Activated naive CD4-positive, alpha-beta T cell treated with anti-CD3 and anti-CD28 coated beads, Interleukin-2, amount 50 U/mL, for 24 hours (primary cell): ENCODE measurements around the gene PLAAT3.
"Not testable (repeated sequence)": the region's sequence is repeated elsewhere in the genome, so short reads cannot be mapped to it uniquely, and the experiment has no call there.

Source experiments
- H3K27ac Mint-ChIP-seq: one replicate; pipeline ENCODE4 v1.8.0; 2021; ENCODE audit warnings: mild to moderate bottlenecking, mixed read lengths
- H3K27me3 Mint-ChIP-seq: one replicate; pipeline ENCODE4 v1.8.0; 2021; ENCODE audit warnings: mixed read lengths
- H3K36me3 Mint-ChIP-seq: one replicate; pipeline ENCODE4 v1.8.0; 2021; ENCODE audit warnings: mixed read lengths
- H3K4me1 Mint-ChIP-seq: one replicate; pipeline ENCODE4 v1.8.0; 2021; ENCODE audit warnings: mixed read lengths
- H3K4me3 Mint-ChIP-seq: one replicate; pipeline ENCODE4 v1.8.0; 2021; ENCODE audit warnings: mild to moderate bottlenecking, mixed read lengths
- H3K9me3 Mint-ChIP-seq: one replicate; pipeline ENCODE4 v1.8.0; 2021; ENCODE audit warnings: mixed read lengths

The PLAAT3 gene

GRCh38 chr11:63590024-63590788 lies 24.0 kb downstream of the PLAAT3 start:
- Mint-ChIP-seq H3K36me3 (peaks cover 5% of the 10 kb centered on the region), H3K27me3 (no peaks in the 10 kb centered on the region), H3K27ac (no peak overlapping the region), H3K4me1 (no peaks in the 10 kb centered on the region), H3K4me3 (no peak overlapping the region), H3K9me3 (no peaks in the 10 kb centered on the region)

DNA sequence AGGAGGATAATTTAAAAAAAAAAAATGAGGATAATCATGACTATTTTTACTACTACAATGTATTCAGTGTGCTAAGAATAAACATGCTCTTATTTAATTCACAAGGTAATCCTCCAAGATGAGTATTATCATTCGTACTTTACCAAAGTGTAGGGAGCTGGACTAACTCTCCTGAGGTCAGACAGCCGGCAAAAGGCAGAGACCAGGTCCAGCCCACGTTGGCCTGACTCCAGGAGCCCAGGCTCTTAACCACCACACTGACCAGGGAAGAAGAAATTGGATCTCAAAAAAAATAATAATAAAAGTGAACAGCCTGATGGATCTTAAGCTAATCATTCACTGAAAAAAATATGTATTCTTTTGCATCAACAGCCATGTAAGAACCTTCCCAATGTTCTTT lies 25.2 kb downstream of the PLAAT3 start:
- H3K27ac Mint-ChIP-seq, result no peak overlapping the region
- H3K27me3 Mint-ChIP-seq, result no peaks in the 10 kb centered on the region
- H3K9me3 Mint-ChIP-seq, result no peaks in the 10 kb centered on the region
- peaks cover 4% of the 10 kb centered on the region for H3K36me3 Mint-ChIP-seq
- no peak overlapping the region for H3K4me3 Mint-ChIP-seq
- no peaks in the 10 kb centered on the region for H3K4me1 Mint-ChIP-seq

DNA sequence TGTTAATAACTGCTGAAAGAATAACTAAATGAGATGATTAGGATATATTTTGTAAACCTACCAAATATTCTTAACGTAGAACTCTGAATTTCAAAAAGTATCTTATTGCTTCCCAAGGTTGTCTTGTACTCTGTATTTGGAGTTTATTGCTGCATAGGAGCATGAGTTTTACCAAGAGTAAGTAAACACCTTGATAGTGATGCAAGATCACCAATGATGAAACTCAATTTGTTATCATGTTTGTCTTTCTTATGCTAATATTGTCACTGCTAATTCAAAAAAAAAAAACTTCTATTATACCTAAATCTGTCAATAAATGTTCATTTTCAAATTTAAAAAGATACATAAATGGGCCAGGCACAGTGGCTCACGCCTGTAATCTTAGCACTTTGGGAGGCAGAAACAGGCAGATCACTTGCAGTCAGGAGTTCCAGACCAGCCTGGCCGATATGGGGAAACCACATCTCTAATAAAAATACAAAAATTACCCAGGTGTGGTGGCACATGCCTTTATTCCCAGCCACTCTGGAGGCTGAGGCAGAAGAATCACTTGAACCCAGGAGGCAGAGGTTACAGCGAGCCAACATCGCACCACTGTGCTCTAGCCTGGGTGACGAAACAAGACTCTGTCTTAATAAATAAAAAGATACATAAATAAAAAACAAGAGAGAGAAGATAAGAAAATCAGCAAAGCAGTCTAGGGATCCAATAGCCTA lies 27.6 kb downstream of the PLAAT3 start:
- peaks cover 6% of the 10 kb centered on the region for H3K36me3 Mint-ChIP-seq
- H3K4me3 Mint-ChIP-seq, result no peak overlapping the region
- peaks cover 14% of the 10 kb centered on the region for H3K4me1 Mint-ChIP-seq
- H3K27ac Mint-ChIP-seq, result no peak overlapping the region
- H3K27me3 Mint-ChIP-seq, result no peaks in the 10 kb centered on the region
- no peaks in the 10 kb centered on the region for H3K9me3 Mint-ChIP-seq

DNA sequence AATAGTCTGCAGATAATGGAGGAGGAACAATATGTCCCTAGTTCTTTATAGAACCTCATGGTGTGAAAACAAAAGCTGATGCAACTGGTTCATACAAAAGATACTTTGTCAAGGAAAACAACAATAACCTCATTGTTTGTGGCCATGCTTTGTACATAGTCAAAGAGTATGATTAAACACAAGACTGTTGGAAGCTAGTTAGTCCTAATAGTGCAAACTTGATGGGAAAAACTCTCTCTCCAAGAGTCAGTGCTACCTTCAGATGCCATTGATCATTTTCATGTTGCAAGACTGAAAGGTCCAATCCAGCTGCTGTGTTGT lies 30.9 kb downstream of the PLAAT3 start:
- H3K4me1 Mint-ChIP-seq, result peaks cover 14% of the 10 kb centered on the region
- H3K4me3 Mint-ChIP-seq, result no peak overlapping the region
- H3K27ac Mint-ChIP-seq, result no peak overlapping the region
- H3K9me3 Mint-ChIP-seq, result peaks cover 5% of the 10 kb centered on the region
- H3K36me3 Mint-ChIP-seq, result peaks cover 12% of the 10 kb centered on the region
- no peaks in the 10 kb centered on the region for H3K27me3 Mint-ChIP-seq

GRCh38 chr11:63581224-63581623 lies 33.0 kb downstream of the PLAAT3 start:
- not testable (repeated sequence) for H3K27ac Mint-ChIP-seq, H3K27me3 Mint-ChIP-seq, H3K4me3 Mint-ChIP-seq

DNA sequence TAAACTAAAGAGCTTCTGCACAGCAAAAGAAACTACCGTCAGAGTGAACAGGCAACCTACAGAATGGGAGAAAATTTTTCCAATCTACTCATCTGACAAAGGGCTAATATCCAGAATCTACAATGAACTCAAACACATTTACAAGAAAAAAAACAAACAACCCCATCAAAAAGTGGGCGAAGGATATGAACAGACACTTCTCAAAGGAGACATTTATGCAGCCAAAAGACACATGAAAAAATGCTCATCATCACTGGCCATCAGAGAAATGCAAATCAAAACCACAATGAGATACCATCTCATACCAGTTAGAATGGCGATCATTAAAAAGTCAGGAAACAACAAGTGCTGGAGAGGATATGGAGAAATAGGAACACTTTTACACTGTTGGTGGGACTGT lies 35.4 kb downstream of the PLAAT3 start:
- H3K9me3 Mint-ChIP-seq, H3K27me3 Mint-ChIP-seq, H3K27ac Mint-ChIP-seq, H3K4me3 Mint-ChIP-seq: not testable (repeated sequence)
- Mint-ChIP-seq H3K36me3 (peaks cover 11% of the 10 kb centered on the region), H3K4me1 (peaks cover 32% of the 10 kb centered on the region)

More at GRCh38 chr11:63581224-63581623, 33.0 kb downstream of the PLAAT3 start:
- not testable (repeated sequence) for H3K9me3 Mint-ChIP-seq
- H3K4me1 Mint-ChIP-seq, result peaks cover 14% of the 10 kb centered on the region
- H3K36me3 Mint-ChIP-seq, result peaks cover 11% of the 10 kb centered on the region

DNA sequence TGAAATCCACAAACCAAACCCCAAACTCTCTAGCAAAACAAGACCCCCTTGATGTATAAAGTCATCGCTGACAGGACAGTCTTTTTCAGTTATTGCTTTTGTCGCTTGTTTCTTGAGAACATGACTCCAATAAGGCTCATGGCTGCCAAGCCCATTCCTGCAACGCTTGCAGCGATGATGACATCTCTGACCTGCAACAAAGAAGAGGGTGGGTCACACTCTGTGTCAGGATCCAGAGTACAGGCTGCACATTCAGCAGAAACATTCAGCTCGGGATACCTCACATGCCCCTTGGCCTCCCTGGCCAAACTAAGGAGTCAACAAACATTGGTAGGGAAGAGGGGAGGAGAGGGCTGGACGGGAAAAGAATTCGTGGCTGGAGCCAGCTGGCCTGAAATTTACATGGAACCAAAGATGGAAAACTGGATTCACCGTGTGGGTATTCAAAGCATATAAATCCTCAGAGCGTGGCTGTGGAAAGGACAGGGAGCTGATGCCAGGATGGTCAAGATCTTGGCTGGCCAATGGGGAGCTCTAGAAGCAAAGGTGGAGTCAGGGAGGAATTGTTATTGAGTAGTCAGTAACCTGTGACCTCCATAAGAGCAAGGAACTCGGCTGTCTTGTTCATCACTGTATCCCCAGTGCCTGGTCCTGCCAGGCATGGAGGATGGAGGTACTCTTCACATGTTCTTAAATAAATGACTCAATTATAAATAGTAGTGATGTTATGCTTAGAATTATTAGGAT lies 39.2 kb downstream of the PLAAT3 start:
- Mint-ChIP-seq H3K27me3 (no peaks in the 10 kb centered on the region), H3K4me1 (peaks cover 38% of the 10 kb centered on the region), H3K36me3 (peaks cover 5% of the 10 kb centered on the region), H3K27ac (peak overlapping the region; percentile 87), H3K9me3 (no peaks in the 10 kb centered on the region), H3K4me3 (peak overlapping the region; percentile 83)

- H3K4me3 Mint-ChIP-seq, result peak overlapping the region; percentile 83
Observed at GRCh38 chr11:63573881-63574855, 40.1 kb downstream of the PLAAT3 start.

GRCh38 chr11:63572026-63572688 lies 42.1 kb downstream of the PLAAT3 start:
- Mint-ChIP-seq H3K27ac (no peak overlapping the region), H3K4me1 (peaks cover 51% of the 10 kb centered on the region), H3K36me3 (no peaks in the 10 kb centered on the region), H3K27me3 (no peaks in the 10 kb centered on the region), H3K4me3 (no peak overlapping the region), H3K9me3 (no peaks in the 10 kb centered on the region)

More at GRCh38 chr11:63573881-63574855, 40.1 kb downstream of the PLAAT3 start:
- Mint-ChIP-seq H3K36me3 (peaks cover 5% of the 10 kb centered on the region), H3K27ac (peak overlapping the region; percentile 87), H3K27me3 (no peaks in the 10 kb centered on the region), H3K9me3 (no peaks in the 10 kb centered on the region), H3K4me1 (peaks cover 38% of the 10 kb centered on the region)

- Mint-ChIP-seq H3K9me3 (no peaks in the 10 kb centered on the region), H3K27me3 (no peaks in the 10 kb centered on the region), H3K27ac (no peak overlapping the region), H3K36me3 (no peaks in the 10 kb centered on the region), H3K4me1 (peaks cover 56% of the 10 kb centered on the region), H3K4me3 (no peak overlapping the region)
Observed at GRCh38 chr11:63569570-63569969, 44.7 kb downstream of the PLAAT3 start.

DNA sequence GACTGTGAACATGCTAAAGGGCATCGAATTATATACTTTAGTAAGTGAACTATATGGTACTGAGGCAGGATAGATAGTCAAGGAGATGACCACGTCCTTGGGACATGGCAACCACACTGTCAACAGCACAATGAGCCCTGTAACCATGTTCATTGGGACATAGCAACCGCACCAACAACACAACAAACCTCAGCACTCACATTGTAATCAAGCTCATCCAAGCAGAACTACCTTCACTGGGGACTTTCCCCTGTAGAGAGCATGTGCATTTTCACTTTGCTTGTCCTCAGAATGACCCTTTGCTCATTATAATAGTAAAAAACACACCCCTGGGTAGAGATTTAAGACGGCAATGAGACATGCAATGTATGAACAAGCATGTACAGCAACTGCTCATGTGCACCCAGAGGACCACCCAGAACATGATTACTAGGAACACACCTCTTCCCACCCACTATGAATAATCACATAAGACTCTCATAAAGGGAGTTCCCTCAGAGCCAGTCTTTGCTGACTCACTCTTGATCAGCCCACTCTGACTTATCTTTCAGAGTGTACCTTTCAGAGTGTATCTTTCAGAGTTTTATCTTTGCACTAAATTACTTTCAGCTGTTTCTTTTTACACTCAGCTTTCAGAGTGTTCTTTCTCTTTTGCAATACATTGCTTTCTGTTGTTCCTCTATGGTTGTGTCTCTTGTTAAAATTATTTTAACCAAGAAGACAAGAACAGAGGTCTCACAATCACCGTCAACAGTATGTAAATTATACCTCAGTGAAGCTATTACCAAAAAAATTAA lies 47.0 kb downstream of the PLAAT3 start:
- Mint-ChIP-seq H3K36me3 (no peaks in the 10 kb centered on the region), H3K4me1 (peaks cover 57% of the 10 kb centered on the region), H3K9me3 (no peaks in the 10 kb centered on the region), H3K27ac (peak overlapping the region; percentile 92), H3K4me3 (peak overlapping the region; percentile 57), H3K27me3 (no peaks in the 10 kb centered on the region)

DNA sequence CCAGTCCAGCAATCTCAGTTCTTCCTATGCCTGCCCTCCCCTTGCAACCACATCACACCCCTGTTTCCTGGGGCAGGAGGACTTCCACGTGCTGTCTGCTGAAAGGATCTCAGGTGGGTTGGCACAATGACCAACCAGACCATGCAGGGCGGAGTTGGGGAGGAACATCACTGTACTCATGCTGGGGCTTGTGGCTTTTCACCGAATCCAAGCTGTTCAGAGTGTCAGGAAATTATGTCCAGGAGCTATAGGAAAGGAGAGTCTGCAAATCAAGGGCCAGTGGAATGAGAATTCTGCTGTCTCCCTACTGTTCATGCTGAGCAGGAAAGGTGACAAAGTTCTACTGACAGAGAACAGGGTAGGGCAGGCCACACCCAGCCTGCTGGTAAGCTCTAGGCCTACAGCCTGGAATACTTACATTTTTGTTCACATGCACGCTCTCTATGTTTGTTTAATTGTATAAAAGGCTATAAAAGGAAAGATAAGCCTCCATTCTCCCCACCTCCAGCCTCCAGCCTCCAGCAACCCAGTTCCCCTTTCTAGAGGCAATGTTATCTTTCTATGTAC lies 49.4 kb downstream of the PLAAT3 start:
- Mint-ChIP-seq H3K4me3 (peak overlapping the region; percentile 19), H3K27me3 (no peaks in the 10 kb centered on the region)

DNA sequence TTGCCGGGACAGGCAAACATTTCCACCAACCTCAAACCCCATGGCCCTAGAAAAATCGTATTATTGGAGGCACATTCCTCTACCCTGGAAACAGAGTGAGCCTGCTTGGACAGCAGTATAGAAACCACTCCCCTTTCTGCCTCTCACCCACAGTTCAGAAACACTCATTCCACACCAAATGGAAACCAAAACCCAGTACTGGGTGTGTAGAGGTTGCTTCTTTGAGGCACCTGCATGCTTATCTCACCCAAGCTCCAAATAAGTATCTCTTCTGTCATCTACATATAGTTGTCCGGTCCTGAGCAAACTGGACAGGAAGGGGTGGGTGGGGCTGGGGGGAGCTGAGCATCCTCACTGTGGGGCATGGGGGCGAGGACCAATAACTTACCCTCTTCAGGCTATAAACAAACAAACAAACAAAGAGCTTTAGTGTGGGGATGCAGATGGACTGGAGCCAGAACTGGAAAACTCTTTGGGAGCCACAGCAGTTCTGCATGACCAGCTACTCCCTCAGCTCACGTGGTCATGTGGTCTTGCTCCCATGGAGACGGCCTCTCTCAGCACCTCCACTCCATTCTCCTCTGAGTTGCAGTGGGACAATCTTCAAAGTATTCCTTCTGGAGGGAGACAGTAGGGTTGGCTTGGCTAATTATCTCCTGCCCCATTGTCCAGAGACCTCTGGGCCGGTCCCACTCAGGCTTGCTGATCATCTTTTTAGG lies 50.0 kb downstream of the PLAAT3 start:
- no peaks in the 10 kb centered on the region for H3K27me3 Mint-ChIP-seq
- peaks cover 72% of the 10 kb centered on the region for H3K4me1 Mint-ChIP-seq
- no peaks in the 10 kb centered on the region for H3K9me3 Mint-ChIP-seq
- H3K4me3 Mint-ChIP-seq, result peak overlapping the region; percentile 37
- H3K27ac Mint-ChIP-seq, result peak overlapping the region; percentile 38
- H3K36me3 Mint-ChIP-seq, result no peaks in the 10 kb centered on the region

More for the DNA sequence above, 49.4 kb downstream of the PLAAT3 start:
- Mint-ChIP-seq H3K27ac (no peak overlapping the region), H3K9me3 (no peaks in the 10 kb centered on the region), H3K4me1 (peaks cover 65% of the 10 kb centered on the region), H3K36me3 (no peaks in the 10 kb centered on the region)
